GM21367 (cell line): ENCODE data around the gene PARPBP.
"Not testable (repeated sequence)": the region's sequence is repeated elsewhere in the genome, so short reads cannot be mapped to it uniquely, and the experiment has no call there.

Experiments used
- ATAC-seq: cut with Tn5 transposase; IDR thresholded peaks from one replicate; pipeline ENCODE4 v1.9.1; 2021; ENCODE audit not compliant: unreplicated experiment

PARPBP gene

DNA sequence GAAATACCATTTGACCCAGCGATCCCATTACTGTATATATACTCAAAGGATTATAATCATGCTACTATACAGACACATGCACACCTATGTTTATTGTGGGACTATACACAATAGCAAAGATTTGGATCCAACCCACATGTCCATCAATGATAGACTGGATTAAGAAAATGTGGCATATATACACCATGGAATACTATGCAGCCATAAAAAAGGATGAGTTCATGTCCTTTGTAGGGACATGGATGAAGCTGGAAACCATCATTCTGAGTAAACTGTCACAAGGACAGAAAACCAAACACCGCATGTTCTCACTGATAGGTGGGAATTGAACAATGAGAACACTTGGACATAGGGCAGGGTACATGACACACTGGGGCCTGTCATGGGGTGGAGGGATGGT, 120.9 kb downstream of the PARPBP start:
- not testable (repeated sequence) for ATAC-seq
